H9 (cell line): ENCODE results near the gene STRA6. TPM values are rescaled to one million over a fixed set of nuclear protein-coding genes. Genes with fewer than 3 reads are reported as not detected.

Experiments used
- DNase-seq: peaks from one replicate; pipeline ENCODE4 v3.0.0-alpha.2; 2017
- H2AFZ ChIP-seq: one replicate; pipeline ENCODE4 v1.6.1; 2013; ENCODE audit warnings: mild to moderate bottlenecking, low read length, control low read depth, moderate library complexity
- H2AK5ac ChIP-seq: 2 replicates; pipeline ENCODE4 v1.6.1; 2013; ENCODE audit warnings: low read length, control low read depth, mixed read lengths; ENCODE audit not compliant: insufficient read length
- H2BK120ac ChIP-seq: one replicate; pipeline ENCODE4 v1.6.1; 2013; ENCODE audit warnings: low read depth, mild to moderate bottlenecking, low read length, control low read depth, inconsistent platforms; ENCODE audit not compliant: poor library complexity, severe bottlenecking
- H2BK12ac ChIP-seq: 2 replicates; pipeline ENCODE4 v1.6.1; 2013; ENCODE audit warnings: low read length, control low read depth, mixed read lengths, low read depth; ENCODE audit not compliant: insufficient read length
- H2BK15ac ChIP-seq: 2 replicates; pipeline ENCODE4 v1.6.1; 2013; ENCODE audit warnings: low read depth, low read length, control low read depth
- H2BK20ac ChIP-seq: one replicate; pipeline ENCODE4 v1.6.1; 2013; ENCODE audit warnings: low read depth, mild to moderate bottlenecking, low read length, control low read depth, inconsistent platforms; ENCODE audit not compliant: poor library complexity, severe bottlenecking
- H2BK5ac ChIP-seq: 2 replicates; pipeline ENCODE4 v1.6.1; 2013; ENCODE audit warnings: low read length, control low read depth, mixed read lengths; ENCODE audit not compliant: insufficient read length
- H3K14ac ChIP-seq: 2 replicates; pipeline ENCODE4 v1.6.1; 2013; ENCODE audit warnings: low read length, control low read depth; ENCODE audit not compliant: insufficient read depth
- H3K18ac ChIP-seq: 2 replicates; pipeline ENCODE4 v1.6.1; 2013; ENCODE audit warnings: low read depth, mild to moderate bottlenecking, mixed read lengths, low read length, control low read depth; ENCODE audit not compliant: insufficient read length
- H3K23ac ChIP-seq: 2 replicates; pipeline ENCODE4 v1.6.1; 2013; ENCODE audit warnings: low read length, control low read depth, mixed read lengths, low read depth; ENCODE audit not compliant: insufficient read length
- H3K23me2 ChIP-seq: 2 replicates; pipeline ENCODE4 v1.6.1; 2013; ENCODE audit warnings: low read depth, mild to moderate bottlenecking, mixed read lengths, low read length, control low read depth; ENCODE audit not compliant: insufficient read length, poor library complexity, severe bottlenecking
- H3K27ac ChIP-seq: 2 replicates; pipeline ENCODE4 v1.5.1; 2013; ENCODE audit warnings: low read length, control low read depth, mixed read lengths, low read depth; ENCODE audit not compliant: insufficient read length
- H3K27me3 ChIP-seq: 2 replicates; pipeline ENCODE4 v1.6.1; 2013; ENCODE audit warnings: low read length, control low read depth, inconsistent platforms; ENCODE audit not compliant: insufficient read depth
- H3K4ac ChIP-seq: 2 replicates; pipeline ENCODE4 v1.6.1; 2013; ENCODE audit warnings: low read depth, mild to moderate bottlenecking, control low read depth, inconsistent platforms, low read length, moderate library complexity
- H3K4me1 ChIP-seq: 2 replicates; pipeline ENCODE4 v1.6.1; 2013; ENCODE audit warnings: low read length, control low read depth, inconsistent platforms; ENCODE audit not compliant: insufficient read depth
- H3K4me2 ChIP-seq: 2 replicates; pipeline ENCODE4 v1.6.1; 2013; ENCODE audit warnings: low read length, control low read depth, mixed read lengths; ENCODE audit not compliant: insufficient read length, insufficient read depth
- H3K56ac ChIP-seq: 2 replicates; pipeline ENCODE4 v1.6.1; 2013; ENCODE audit warnings: low read depth, mild to moderate bottlenecking, mixed read lengths, low read length, control low read depth; ENCODE audit not compliant: insufficient read length
- H3K79me1 ChIP-seq: 2 replicates; pipeline ENCODE4 v1.6.1; 2013; ENCODE audit warnings: low read depth, mild to moderate bottlenecking, moderate library complexity, low read length, control low read depth, inconsistent platforms; ENCODE audit not compliant: insufficient read depth, poor library complexity, severe bottlenecking
- H3K79me2 ChIP-seq: 2 replicates; pipeline ENCODE4 v1.6.1; 2013; ENCODE audit warnings: low read length, control low read depth, inconsistent platforms; ENCODE audit not compliant: insufficient read depth
- H3K9ac ChIP-seq: 2 replicates; pipeline ENCODE4 v1.6.1; 2013; ENCODE audit warnings: low read length, control low read depth, mixed read lengths; ENCODE audit not compliant: insufficient read length; ENCODE audit errors: extremely low read depth
- H3K9me3 ChIP-seq: one replicate; pipeline ENCODE4 v1.6.1; 2013; ENCODE audit warnings: low read depth, low read length, inconsistent platforms; ENCODE audit not compliant: control insufficient read depth
- H3T11ph ChIP-seq: one replicate; pipeline ENCODE4 v1.6.1; 2013; ENCODE audit warnings: mild to moderate bottlenecking, low read length, control low read depth, inconsistent platforms
- H4K20me1 ChIP-seq: one replicate; pipeline ENCODE4 v1.6.1; 2013; ENCODE audit not compliant: control insufficient read depth, insufficient read length, insufficient read depth
- H4K5ac ChIP-seq: 2 replicates; pipeline ENCODE4 v1.6.1; 2013; ENCODE audit warnings: low read depth, mild to moderate bottlenecking, mixed read lengths, low read length, control low read depth; ENCODE audit not compliant: insufficient read length
- H4K8ac ChIP-seq: replicated peaks from 2 replicates; pipeline ENCODE4 v1.6.1; 2013; ENCODE audit warnings: low read length, control low read depth, mixed read lengths, low read depth; ENCODE audit not compliant: insufficient read length
- H4K91ac ChIP-seq: 2 replicates; pipeline ENCODE4 v1.6.1; 2013; ENCODE audit warnings: low read depth, mild to moderate bottlenecking, moderate library complexity, mixed read lengths, low read length, control low read depth; ENCODE audit not compliant: insufficient read length
- H3K27ac Mint-ChIP-seq, 3 experiments: 2 replicates in 2 of 3; 3 replicates in 1 of 3; pipeline ENCODE4 v1.8.0; 2020 to 2021; ENCODE audit warnings: mixed read lengths in 3 of 3, mild to moderate bottlenecking in 1 of 3, moderate library complexity in 1 of 3
- H3K27me3 Mint-ChIP-seq: 2 replicates; pipeline ENCODE4 v1.8.0; 2021; ENCODE audit warnings: low read depth, mild to moderate bottlenecking, moderate library complexity, mixed read lengths
- H3K36me3 Mint-ChIP-seq, 3 experiments: 2 replicates in 2 of 3; 3 replicates in 1 of 3; pipeline ENCODE4 v1.8.0; 2020 to 2021; ENCODE audit warnings: low read depth in 3 of 3, mixed read lengths in 3 of 3; ENCODE audit not compliant: insufficient read depth in 1 of 3
- H3K4me1 Mint-ChIP-seq, 2 experiments: 2 replicates each; pipeline ENCODE4 v1.8.0; 2020; ENCODE audit warnings: mixed read lengths in 2 of 2
- H3K4me3 Mint-ChIP-seq, 2 experiments: 2 replicates in 1 of 2; 3 replicates in 1 of 2; pipeline ENCODE4 v1.8.0; 2020 to 2021; ENCODE audit warnings: mild to moderate bottlenecking in 2 of 2, mixed read lengths in 2 of 2, moderate library complexity in 1 of 2
- H3K9me3 Mint-ChIP-seq, 2 experiments: 2 replicates in 1 of 2; 3 replicates in 1 of 2; pipeline ENCODE4 v1.8.0; 2020; ENCODE audit warnings: mild to moderate bottlenecking in 2 of 2, mixed read lengths in 2 of 2, moderate library complexity in 1 of 2
- CTCF ChIP-seq: fragments of 200-600 bp; sonication (generic); conservative IDR thresholded peaks from 3 replicates; pipeline ENCODE4 v1.8.0; 2021; ENCODE audit warnings: antibody characterized with exemption, mild to moderate bottlenecking
- WGBS: extraction: QIAGEN DNeasy Blood & Tissue Kit; methylation state at CpG from one replicate; pipeline ENCODE4 v1.1.7; 2013; ENCODE audit warnings: missing lambda C conversion rate, low lambda C conversion rate, mixed read lengths; ENCODE audit not compliant: insufficient read length; ENCODE audit errors: extremely low coverage; 5-methylcytosine and 5-hydroxymethylcytosine counted together
- total RNA-seq: library from RNA; stranded (reverse); gene quantifications from 2 replicates; pipeline ENCODE4 v1.2.1, GENCODE V29; 2021

STRA6 gene
- total RNA-seq, 1 experiment from 2014 or later, result 12.8 TPM

GRCh38 chr15:74194572-74195559 lies 7.7 kb downstream of the STRA6 start:
- no peak for TF ChIP-seq CTCF
- Histone ChIP-seq H4K91ac (no peak overlapping the region), H3K4ac (no peak overlapping the region), H3K23me2 (no peaks in the 10 kb centered on the region), H2BK15ac (no peak overlapping the region), H4K20me1 (no peaks in the 10 kb centered on the region), H2BK5ac (no peak overlapping the region), H3K27me3 (no peaks in the 10 kb centered on the region), H4K8ac (no peak overlapping the region), H3K4me1 (no peaks in the 10 kb centered on the region), H4K5ac (no peak overlapping the region), H3K18ac (no peak overlapping the region), H3K79me2 (no peaks in the 10 kb centered on the region), H2AFZ (no peak overlapping the region), H2BK20ac (no peak overlapping the region), H3K27ac (no peak overlapping the region), H3K4me2 (no peak overlapping the region), H3K23ac (no peak overlapping the region), H2AK5ac (no peak overlapping the region), H2BK120ac (no peak overlapping the region), H2BK12ac (no peak overlapping the region), H3K9ac (no peak overlapping the region), H3K14ac (no peak overlapping the region), H3T11ph (no peak overlapping the region), H3K79me1 (no peaks in the 10 kb centered on the region), H3K56ac (no peak overlapping the region), H3K9me3 (no peaks in the 10 kb centered on the region)
- Mint-ChIP-seq H3K4me1 (peaks cover 0 to 13% of the 10 kb centered on the region in 2 experiments), H3K4me3 (no peak overlapping the region), H3K9me3 (no peaks in the 10 kb centered on the region), H3K27ac (no peak overlapping the region), H3K27me3 (peaks cover 6% of the 10 kb centered on the region), H3K36me3 (peaks cover 0 to 4% (median 2%) of the 10 kb centered on the region in 3 experiments; a peak in 3 of 7 replicates)
- no peak for DNase-seq
- WGBS, result no CpG with 5 or more reads among the region's 13 CpGs
